KG1 (cell line): ENCODE measurements around the gene RENBP.
"Not testable (repeated sequence)": the region's sequence is repeated elsewhere in the genome, so short reads cannot be mapped to it uniquely, and the experiment has no call there.

Source experiments
- DNase-seq: peaks from one replicate; lab custom pipeline; 2025; lab: John Stamatoyannopoulos, UW

RENBP gene

GRCh38 chrX:153944140-153944799 is at the start of gene RENBP:
RENBP (minus strand) TSS chrX:153944643; CDS start chrX:153944610, 33 bp downstream.
- DNase-seq: no peak

GRCh38 chrX:153993978-153994377 is 49.5 kb upstream of the RENBP start:
- no peak for DNase-seq

GRCh38 chrX:153993079-153993478 is 48.6 kb upstream of the RENBP start:
- no peak for DNase-seq

GRCh38 chrX:153992180-153992579 is 47.7 kb upstream of the RENBP start:
- DNase-seq: no peak

GRCh38 chrX:153991013-153991580 is 46.7 kb upstream of the RENBP start:
- no peak for DNase-seq

- DNase-seq: no peak
Measured at GRCh38 chrX:153989973-153990655, 45.7 kb upstream of the RENBP start.

GRCh38 chrX:153988493-153988892 is 44.0 kb upstream of the RENBP start:
- no peak for DNase-seq

- DNase-seq: no peak
Measured at GRCh38 chrX:153984351-153985178, 40.1 kb upstream of the RENBP start.

- DNase-seq: no peak
Measured at GRCh38 chrX:153983321-153983801, 38.9 kb upstream of the RENBP start.

- DNase-seq: peak; percentile 56
Measured at GRCh38 chrX:153981771-153982533, 37.5 kb upstream of the RENBP start.

- no peak for DNase-seq
Measured at GRCh38 chrX:153981231-153981630, 36.8 kb upstream of the RENBP start.

GRCh38 chrX:153980394-153980793 is 36.0 kb upstream of the RENBP start:
- not testable (repeated sequence) for DNase-seq

GRCh38 chrX:153974726-153975286 is 30.4 kb upstream of the RENBP start:
- no peak for DNase-seq

GRCh38 chrX:153974003-153974725 is 29.7 kb upstream of the RENBP start:
- no peak for DNase-seq

GRCh38 chrX:153973127-153974002 is 28.9 kb upstream of the RENBP start:
- no peak for DNase-seq

- DNase-seq: peak; percentile 62
Measured at GRCh38 chrX:153972368-153973126, 28.1 kb upstream of the RENBP start, which contains the start of gene TMEM187. TMEM187 (plus strand) TSS chrX:153972754; CDS start chrX:153982063, 9,309 bp downstream.

- DNase-seq: peak; percentile 63
Measured at GRCh38 chrX:153971450-153972367, 27.3 kb upstream of the RENBP start, which contains the start of gene HCFC1. HCFC1 (minus strand) TSS chrX:153971818; CDS start chrX:153970840, 978 bp downstream.
